Colonic mucosa (tissue), 4 donors: ENCODE data around the gene AGO4. TPM values are rescaled to one million over a fixed set of nuclear protein-coding genes. Genes with fewer than 3 reads are reported as not detected.

Experiments
- DNase-seq: peaks from one replicate; pipeline ENCODE4 v3.0.0-alpha.2; 2020
- H3K27ac ChIP-seq: fragments of 200-600 bp; one replicate; pipeline ENCODE4 v1.8.0; 2021
- H3K27me3 ChIP-seq: fragments of 200-600 bp; one replicate; pipeline ENCODE4 v1.8.0; 2021
- H3K36me3 ChIP-seq: fragments of 200-600 bp; one replicate; pipeline ENCODE4 v1.8.0; 2021
- H3K4me1 ChIP-seq: fragments of 200-600 bp; one replicate; pipeline ENCODE4 v1.8.0; 2021; ENCODE audit warnings: mild to moderate bottlenecking
- H3K4me3 ChIP-seq: fragments of 200-600 bp; one replicate; pipeline ENCODE4 v1.8.0; 2021
- H3K9ac ChIP-seq, 2 donors: one replicate each; pipeline ENCODE4 v1.7.0; 2013; ENCODE audit warnings: control low read depth in 2 of 2, low read depth in 2 of 2, low read length in 2 of 2
- H3K9me3 ChIP-seq: fragments of 200-600 bp; one replicate; pipeline ENCODE4 v1.8.0; 2021
- CTCF ChIP-seq: fragments of 200-600 bp; IDR thresholded peaks from one replicate; pipeline ENCODE4 v1.8.0; 2022; ENCODE audit warnings: antibody characterized with exemption, mild to moderate bottlenecking
- intact Hi-C: fragments of 100-400 bp; cut with DNase I; formaldehyde crosslinking; loops from one replicate; pipeline ENCODE4 v1.14.1; 2022
- total RNA-seq, 2 donors: library from RNA; stranded (reverse); fragmentation: NEBNext Ultra II Directional in 1 of 2; extraction: Animal tissue kit (Norgen Biotek cat#: 25700) in 1 of 2; gene quantifications; one replicate each; pipeline ENCODE4 v1.2.1, GENCODE V29; 2021
- donor health status: healthy.
- donor health status: DM: no; HTN: no; CAD: no.
- donor health status: DM: no; HTN: no; CAD: no.

AGO4 gene
- total RNA-seq, 2 donors from 2014 or later: 7.4 to 17.5 TPM

GRCh38 chr1:35850716-35851115 lies 42.9 kb downstream of the AGO4 start:
- intact Hi-C loops: no loop called here
- no peaks in the 10 kb centered on the region for H3K4me1 ChIP-seq
- H3K27me3 ChIP-seq: no peaks in the 10 kb centered on the region
- no peak overlapping the region for H3K27ac ChIP-seq
- TF ChIP-seq CTCF: no peak
- no peaks in the 10 kb centered on the region for H3K36me3 ChIP-seq
- DNase-seq: no peak
- no peak overlapping the region for H3K4me3 ChIP-seq
- H3K9me3 ChIP-seq: no peaks in the 10 kb centered on the region
- no peak overlapping the region for H3K9ac ChIP-seq

GRCh38 chr1:35851132-35851869 lies 43.5 kb downstream of the AGO4 start:
- TF ChIP-seq CTCF: no peak
- Histone ChIP-seq H3K27ac (no peak overlapping the region), H3K4me3 (no peak overlapping the region), H3K9me3 (no peaks in the 10 kb centered on the region), H3K9ac (no peak overlapping the region), H3K36me3 (no peaks in the 10 kb centered on the region), H3K27me3 (no peaks in the 10 kb centered on the region), H3K4me1 (no peaks in the 10 kb centered on the region)
- intact Hi-C loops: no loop called here
- no peak for DNase-seq

- Histone ChIP-seq H3K36me3 (no peaks in the 10 kb centered on the region), H3K27me3 (no peaks in the 10 kb centered on the region), H3K9me3 (no peaks in the 10 kb centered on the region), H3K4me3 (no peak overlapping the region), H3K9ac (no peak overlapping the region), H3K27ac (no peak overlapping the region), H3K4me1 (no peaks in the 10 kb centered on the region)
- no peak for DNase-seq
- TF ChIP-seq CTCF: no peak
- intact Hi-C loops: no loop called here
Observed at GRCh38 chr1:35852241-35852640, 44.4 kb downstream of the AGO4 start.

GRCh38 chr1:35854989-35855700 lies 47.3 kb downstream of the AGO4 start:
- no peak overlapping the region for H3K9ac ChIP-seq
- intact Hi-C loops: no loop called here
- H3K27me3 ChIP-seq: no peaks in the 10 kb centered on the region
- H3K9me3 ChIP-seq: no peaks in the 10 kb centered on the region
- no peaks in the 10 kb centered on the region for H3K36me3 ChIP-seq
- DNase-seq: peak; percentile 27
- no peak for TF ChIP-seq CTCF
- no peak overlapping the region for H3K4me3 ChIP-seq
- H3K4me1 ChIP-seq: no peaks in the 10 kb centered on the region
- no peak overlapping the region for H3K27ac ChIP-seq

- intact Hi-C loops: no loop called here
- no peak overlapping the region for H3K4me3 ChIP-seq
- TF ChIP-seq CTCF: no peak
- no peak overlapping the region for H3K9ac ChIP-seq
- no peaks in the 10 kb centered on the region for H3K4me1 ChIP-seq
- no peaks in the 10 kb centered on the region for H3K36me3 ChIP-seq
- no peak overlapping the region for H3K27ac ChIP-seq
- no peaks in the 10 kb centered on the region for H3K9me3 ChIP-seq
- no peaks in the 10 kb centered on the region for H3K27me3 ChIP-seq
- no peak for DNase-seq
Observed at GRCh38 chr1:35856964-35857363, 49.1 kb downstream of the AGO4 start.
